GM03348 (cell line): ENCODE results near the gene DCLK2.

Experiments used
- DNase-seq: peaks from one replicate; pipeline ENCODE4 v3.0.0; 2012; ENCODE audit warnings: low spot score

The DCLK2 gene

DNA sequence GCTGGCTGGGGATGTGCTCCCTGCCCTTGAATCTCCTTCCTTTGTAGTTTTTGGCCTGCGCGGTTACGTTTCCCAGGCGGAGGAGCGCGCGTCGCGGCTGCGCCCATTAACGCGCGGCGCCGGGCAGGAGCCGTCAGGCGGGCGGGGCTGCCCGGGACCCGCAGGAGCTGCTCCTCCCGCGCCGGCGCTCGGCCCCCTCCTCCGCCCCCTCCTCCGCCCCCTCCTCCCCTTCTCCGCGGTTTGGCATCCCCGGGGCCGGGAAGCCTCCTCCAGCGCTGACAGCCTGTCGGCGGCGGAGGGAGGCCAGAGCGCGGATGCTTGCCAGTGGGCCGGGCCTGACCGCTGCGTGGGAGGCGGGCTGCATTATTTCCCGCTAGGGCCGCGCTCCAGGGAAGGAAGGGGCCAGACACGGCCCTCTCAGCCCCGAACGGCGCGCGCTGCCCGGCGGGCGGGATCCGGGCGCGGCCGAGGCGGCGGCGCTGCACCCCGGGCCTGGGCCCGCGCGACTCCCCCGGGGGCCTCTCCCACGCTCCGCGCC lies at the start of gene DCLK2:
TSS of gene DCLK2 (plus strand) at position 405 of the 538 bp plus-strand sequence. CDS start 583 bp downstream, outside the sequence.
- DNase-seq, result peak; percentile 94

DNA sequence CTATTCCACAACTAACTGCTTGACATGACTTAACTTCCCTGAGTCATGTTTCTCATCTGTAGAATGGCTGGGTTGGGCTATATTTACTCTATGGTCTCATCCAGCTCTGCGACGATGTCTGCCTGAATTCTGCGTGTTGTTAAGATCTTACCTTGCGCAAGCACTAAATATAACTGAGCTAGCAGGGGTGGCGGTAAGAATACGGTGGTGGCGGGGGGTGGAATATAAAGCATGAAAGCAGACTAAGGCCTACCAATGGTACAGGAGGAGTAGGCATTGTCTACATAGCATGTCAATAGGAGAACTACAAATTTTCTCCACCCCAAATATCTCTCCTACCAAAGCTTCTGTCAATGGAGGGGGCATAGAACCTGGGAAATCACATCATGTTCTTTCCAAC lies 45.7 kb upstream of the DCLK2 start:
- no peak for DNase-seq

DNA sequence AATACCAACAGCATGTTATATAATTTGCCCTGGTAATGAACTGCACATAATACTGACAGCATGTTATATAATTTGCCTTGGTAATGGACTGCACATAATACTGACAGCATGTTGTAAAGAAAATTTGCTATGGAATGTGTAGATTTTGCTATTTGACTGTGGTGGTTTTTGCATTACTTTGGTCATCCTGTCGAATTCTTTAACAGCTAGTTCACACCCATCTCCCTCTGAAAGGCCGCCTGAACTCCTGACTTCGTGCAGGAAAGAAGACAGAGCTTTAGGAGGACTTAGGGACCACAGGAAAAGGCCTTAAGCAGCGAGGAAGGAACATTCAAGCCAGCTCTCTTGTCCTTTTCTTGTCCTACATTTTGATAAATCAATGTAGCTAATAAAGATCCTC lies 45.2 kb upstream of the DCLK2 start:
- no peak for DNase-seq

DNA sequence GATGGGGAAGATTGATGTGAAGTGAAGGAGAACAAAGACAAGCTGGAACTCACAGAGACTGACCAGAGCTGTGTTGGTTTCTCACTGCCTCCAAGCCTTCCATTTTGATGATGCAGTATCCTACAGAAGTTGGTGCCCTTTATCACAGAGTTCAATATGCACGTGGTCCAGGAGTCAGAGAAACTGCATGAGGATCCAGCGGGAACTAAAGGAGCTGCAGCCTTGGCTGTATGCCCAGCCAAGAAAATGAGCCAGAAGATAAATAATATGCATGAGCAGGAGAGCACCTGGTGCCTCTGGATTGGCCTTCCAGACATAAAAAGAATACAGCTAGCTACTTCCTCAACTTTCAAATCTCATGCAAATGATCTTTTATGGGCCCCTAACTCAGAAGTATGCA lies 44.3 kb upstream of the DCLK2 start:
- no peak for DNase-seq

DNA sequence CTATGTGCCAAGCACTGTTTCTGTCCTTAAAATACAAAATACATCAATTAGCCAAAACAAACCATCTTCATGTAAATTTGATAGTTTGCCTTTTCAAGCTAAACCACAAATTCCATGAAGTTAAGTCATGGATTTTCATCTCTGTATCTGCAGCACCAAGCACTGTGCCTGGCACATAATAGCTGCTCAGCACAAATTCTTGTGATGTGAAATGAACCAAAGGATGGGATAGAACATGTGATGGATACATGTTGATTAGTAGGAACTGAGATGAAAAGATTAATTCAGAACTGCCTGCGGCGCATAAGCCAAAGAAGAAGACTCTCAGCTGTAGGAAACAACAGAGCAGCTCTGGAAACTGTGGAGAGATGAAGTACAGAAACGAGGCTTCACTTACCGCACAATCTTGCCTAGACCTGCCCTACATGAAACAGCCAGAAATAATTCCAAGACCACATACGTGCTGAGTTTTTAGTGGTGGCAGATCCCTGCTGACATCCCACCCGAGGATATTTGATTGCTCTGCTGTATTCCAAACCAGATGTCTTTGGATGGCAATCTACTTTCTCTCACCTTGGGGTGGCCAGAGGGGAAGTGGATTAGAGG lies 40.9 kb upstream of the DCLK2 start:
- DNase-seq, result no peak

DNA sequence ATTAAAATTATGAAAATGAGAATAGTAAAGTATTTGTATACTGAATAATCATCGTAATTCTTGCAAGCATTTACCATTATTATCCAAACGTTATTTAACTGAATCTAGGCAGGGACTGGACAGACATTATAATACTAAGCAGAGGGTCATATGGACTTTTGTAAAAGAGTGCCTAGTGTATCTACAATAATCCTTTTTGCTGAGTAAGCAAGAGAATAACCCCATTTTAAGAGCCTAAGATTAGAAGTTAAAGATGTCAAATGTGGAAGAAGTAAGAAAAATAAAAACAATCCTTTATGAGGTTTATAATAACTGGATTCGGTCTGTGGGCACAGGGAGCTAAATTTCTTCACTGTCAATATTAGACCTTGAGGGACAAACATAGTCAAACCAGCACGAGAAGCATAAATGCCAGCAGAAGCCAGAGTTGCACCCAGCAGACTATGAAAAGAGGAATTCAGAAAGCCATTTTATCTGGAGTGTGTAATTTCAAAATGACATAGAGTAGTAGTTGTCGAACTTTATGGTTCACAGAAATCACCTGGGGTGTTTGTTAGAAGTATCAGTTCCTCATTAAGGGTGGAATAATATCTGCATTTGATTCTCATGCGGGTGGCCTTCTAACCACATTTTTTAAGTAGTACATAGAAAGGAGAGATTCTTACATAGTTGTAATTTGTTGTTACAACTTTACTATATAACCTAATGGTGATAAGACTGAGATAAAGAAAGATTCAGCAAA lies 39.7 kb upstream of the DCLK2 start:
- no peak for DNase-seq

DNA sequence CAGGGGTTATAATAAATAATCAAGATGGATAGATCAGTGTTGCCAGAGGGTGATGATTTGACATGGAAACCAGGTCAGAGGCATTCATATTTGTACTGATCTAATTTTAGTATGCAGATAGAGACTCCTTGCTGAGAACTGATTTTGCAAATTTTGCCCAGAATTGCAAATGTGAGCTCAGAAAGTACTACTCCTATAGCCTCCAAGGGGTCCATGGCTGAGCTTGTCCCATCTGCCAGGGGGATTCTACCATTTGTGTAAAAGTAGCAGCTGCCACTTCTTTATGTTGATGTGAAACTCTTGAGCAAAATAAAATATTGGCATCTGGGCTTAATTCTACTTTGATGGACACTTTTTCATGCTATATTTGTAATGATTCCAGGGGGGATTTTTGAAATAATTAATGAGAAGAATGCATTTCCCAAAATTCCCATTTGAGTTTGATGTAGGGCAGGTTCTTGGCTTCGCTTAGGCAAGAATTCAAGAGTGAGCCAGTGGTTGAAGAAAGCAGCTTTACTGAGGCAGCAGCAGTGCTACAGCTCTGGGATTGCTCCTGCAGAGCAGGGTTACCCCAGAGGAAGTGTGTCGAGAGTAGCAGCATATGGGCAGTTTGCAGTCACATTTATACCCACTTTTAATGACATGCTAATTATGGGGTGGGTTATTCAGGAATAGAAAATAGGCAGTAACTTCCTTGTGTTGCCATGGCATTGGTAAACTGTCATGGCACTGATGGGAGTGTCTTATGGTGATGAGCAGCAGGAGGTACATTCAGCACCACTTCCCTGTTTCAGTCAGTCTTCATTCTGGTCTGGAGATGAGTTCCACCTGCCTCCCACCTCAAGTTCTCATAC lies 38.7 kb upstream of the DCLK2 start:
- DNase-seq, result no peak

DNA sequence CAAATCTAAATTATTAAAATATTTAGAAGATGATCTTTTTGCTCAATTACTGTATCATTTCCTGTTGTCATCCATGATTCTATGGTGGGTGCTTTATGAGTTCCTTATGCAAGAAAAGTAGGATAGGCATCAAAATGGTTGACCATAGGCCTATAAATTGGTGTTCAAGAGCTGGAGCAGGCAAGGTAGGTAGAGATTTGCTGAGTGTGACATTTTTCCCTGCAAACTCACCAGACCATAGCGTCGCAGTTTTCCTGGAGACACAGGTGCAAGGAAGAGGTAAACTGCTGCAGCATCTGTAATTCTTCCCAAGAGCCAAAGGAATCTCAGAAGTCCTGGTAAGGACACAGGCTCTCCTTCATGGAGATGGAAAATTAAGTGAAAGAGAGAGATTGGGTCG lies 33.7 kb upstream of the DCLK2 start:
- no peak for DNase-seq

DNA sequence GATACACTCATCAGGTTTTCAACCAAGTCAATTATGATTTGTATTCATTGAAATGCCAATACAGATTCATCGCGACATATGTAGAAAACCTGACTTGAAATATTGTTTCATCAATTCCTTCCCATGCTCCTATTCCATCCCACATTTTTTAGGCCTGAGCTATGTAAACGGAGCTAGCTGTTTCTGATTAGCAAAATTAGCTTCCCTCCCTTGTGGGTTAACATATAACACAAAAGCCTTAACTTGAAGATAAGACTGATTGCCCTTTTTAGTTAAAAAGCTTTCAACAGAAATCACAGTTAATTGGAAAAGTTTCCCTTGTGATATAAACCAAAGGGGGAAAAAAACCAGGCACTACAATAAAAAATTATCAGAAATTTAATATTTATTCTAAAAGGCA lies 32.8 kb upstream of the DCLK2 start:
- no peak for DNase-seq

DNA sequence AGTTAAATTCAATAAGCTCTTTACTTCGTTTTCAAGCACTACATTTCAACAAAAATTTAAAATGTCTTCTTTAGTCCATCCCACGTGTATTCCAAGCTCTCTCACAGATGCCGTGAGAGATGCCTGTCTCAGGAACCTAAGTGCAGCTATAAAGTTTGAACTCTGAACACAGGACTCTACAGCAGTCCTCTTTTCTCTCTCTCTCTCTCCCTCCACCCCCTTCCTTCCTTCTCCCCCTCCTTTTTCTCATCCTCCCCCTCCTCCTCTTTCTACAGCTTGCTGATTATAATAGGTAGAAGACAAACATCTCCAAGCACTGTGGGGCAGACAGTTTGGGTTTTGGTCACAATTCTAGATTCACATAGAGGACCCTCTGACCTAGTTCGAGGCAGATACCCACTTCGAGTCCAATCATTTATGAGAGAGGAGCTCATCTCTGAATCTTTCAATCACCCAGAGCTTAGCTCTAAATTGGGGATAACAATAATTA lies 31.5 kb upstream of the DCLK2 start:
- no peak for DNase-seq

DNA sequence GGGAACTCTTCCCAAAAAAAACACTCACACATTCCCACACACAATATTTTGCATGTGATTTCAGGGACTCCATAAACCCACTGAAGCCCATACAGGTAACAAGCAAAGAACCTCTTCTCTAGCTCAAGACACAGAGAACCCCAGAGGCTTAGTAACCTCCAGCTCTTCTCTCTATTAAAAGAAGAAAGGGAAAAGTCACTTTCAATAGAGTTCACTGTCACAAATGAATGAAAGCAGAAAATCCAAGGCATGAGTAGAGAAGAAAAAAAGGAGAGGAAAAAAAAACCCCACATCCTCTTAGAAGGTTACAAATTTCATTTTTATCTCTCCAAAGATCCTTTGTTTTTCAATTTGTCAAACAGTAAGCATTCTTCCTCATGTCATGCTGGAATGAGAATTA lies 30.7 kb upstream of the DCLK2 start:
- DNase-seq, result no peak

DNA sequence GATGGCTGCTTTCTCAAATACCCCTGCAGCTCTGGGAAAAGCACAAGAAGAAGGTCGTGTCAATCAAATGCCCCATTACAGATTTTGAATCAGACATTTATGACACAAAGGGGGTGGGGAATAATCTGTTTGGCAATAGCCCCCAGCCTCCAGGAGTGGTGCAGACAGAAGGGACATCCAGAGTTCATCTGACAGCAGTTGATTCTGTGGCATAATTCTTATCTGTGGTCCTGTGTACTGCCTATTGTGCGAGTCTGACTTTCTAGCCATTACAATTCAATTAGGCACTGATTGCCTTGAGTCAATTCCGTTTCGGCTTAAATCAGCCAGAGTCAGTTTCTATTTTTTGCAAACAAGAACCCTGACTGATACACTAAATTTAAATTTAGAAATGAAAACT lies 28.6 kb upstream of the DCLK2 start:
- no peak for DNase-seq

DNA sequence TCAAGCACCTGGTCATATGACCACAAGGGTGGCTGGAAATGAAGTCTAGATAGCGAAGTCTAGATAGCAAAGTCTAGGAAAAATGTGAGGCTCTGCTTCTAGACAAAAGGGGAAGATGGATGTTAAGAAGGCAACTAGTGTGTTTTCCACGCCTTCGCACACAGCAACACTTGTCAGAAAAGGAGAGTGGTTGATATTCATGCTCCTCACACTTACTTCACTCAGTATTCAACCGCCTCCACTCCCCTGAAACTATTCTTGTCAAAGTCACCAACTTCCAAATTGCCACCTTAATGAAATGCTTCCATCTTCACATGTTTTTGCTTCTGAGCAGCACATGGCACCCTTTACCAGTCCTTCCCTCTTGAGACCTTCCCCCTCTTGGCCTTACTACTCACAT lies 27.7 kb upstream of the DCLK2 start:
- DNase-seq, result no peak

DNA sequence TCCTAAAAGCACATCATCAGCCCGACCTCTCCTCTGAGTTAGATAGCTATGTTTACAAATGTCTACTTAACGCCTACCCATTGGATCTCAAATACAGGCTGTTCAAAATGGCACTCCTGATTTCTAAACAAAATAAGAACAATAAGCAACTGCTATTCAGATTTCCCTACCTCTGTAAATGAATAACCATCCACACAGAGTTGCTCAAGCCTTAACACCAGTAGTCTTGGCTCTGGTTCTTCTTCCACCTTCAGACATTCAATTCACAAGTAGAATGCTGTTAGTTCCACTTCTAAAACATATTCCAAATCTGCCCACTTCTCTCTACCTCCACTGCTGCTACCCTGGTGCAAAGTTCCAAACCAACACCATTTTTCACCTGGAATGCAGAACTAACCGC lies 27.1 kb upstream of the DCLK2 start:
- DNase-seq, result no peak

DNA sequence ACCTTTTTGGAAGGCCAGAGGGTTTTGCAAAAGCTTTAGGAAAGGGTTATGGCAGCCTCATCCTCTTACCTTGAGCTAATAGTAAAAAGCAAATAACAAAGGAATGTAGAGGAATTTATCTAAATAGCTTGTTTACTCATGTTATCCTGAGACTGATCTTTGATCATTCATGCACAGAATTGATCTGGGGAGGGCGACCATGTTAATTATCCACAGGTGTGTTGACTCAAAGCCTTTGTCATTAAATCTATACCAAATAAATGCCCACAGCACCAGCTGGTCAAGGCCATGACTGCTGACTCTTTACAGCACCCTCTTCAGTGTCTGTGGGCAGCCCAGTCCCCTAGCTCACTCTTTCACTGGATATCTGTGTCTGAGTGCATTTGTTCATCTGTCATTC lies 22.8 kb upstream of the DCLK2 start:
- no peak for DNase-seq

DNA sequence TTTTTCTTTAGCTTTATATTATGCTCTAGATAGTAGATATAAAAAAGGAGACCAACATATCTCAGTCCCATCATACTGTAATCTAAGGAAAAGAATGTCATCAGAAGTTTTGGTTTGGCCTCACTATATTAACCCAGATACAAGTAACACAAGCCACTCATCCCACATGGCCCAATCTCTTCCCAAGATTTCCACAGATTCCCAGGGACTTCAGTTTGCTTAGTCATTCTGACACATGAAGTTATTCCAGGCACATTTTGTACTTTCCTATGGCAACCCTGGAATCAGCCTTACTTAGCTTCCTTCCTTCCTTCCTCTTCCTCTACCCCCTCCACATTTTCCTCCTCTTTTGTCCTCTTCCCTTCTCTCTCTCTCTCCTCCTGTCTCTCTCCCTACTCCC lies 21.7 kb upstream of the DCLK2 start:
- DNase-seq, result peak; percentile 26

DNA sequence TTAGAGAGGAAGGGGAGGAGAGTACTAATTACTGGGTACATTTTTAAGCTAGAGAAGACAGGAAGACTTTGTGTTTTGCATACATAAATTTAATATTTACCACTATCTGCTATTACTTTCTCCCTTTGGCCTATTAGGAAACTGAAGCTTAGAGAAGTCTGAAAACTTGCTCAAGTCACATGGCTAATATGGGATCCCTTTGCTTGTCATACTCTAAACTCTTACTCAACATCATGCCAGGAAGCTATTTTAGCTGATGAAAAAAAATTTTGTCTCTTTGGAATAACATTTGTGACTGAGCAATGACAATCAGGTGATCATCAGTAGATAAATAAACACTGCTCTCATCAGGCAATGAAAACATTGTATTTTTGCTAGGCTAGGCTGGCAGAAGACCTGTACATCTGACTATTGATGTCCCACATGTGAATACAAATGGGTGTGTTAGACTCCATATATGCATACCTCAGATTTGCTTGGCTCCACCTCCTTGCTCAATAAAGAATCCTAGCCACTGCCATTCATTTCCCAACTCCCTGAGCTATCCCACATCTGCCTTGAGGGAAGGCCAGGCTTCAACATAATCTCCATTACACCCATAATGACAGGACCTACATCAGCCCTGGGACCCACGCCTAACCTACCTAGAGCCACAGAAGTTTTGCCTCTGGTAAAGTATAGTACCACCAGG lies 17.0 kb upstream of the DCLK2 start:
- DNase-seq, result no peak

DNA sequence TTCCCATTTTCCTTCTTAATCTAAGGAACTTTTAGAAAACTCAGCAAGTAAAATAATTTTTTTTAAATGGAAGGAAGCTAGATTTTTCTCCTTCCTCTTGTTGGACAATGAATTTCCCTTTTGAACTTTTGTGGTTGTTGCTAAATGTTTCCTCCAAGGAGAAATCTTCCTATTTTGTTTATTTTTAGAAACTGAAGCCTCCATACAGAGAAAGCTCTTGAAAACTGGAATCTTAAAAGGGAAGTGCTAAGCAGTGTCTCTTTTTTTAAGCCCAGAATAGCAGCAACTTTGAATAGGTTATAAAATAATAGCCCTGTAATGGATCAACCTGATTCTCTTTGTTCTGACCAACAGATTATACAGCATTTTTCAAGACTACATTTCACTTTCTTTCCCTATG lies 15.1 kb upstream of the DCLK2 start:
- no peak for DNase-seq

DNA sequence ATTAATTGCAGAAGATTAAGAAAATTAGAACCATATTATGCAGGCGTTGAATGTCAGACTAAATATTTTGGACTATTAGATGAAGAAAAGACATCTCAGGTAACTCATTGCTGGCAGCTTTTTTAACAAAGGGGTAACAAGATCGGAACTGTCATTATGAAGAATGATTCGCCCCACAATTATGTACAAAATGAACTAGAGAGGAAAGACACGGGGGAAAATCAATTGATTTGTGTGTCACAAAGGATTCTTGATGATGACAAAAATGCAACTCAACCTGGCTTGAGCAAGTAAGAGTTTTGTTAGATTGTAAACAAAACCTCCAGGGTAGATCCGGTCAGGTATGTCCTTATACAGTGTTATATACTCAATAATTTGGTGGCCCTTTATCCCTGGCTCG lies 12.5 kb upstream of the DCLK2 start:
- no peak for DNase-seq

DNA sequence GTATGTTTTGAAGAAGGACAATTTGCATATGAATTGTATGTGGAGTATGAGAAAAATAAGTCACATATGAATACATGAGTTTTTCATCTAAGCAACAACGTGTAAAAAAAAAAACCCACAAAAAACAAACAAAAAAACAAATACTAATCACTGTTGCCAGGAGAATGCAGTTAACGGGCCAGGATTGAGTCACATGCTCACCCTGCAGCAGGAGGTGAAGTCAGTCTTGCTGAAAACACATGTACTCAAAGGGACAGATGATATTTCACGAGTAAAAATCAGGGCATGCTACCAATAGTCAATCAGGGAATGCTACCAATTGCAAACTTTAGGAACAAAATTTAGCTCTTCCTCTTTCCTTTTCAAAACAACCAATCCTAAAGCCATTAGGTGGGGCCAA lies 10.4 kb upstream of the DCLK2 start:
- DNase-seq, result no peak

DNA sequence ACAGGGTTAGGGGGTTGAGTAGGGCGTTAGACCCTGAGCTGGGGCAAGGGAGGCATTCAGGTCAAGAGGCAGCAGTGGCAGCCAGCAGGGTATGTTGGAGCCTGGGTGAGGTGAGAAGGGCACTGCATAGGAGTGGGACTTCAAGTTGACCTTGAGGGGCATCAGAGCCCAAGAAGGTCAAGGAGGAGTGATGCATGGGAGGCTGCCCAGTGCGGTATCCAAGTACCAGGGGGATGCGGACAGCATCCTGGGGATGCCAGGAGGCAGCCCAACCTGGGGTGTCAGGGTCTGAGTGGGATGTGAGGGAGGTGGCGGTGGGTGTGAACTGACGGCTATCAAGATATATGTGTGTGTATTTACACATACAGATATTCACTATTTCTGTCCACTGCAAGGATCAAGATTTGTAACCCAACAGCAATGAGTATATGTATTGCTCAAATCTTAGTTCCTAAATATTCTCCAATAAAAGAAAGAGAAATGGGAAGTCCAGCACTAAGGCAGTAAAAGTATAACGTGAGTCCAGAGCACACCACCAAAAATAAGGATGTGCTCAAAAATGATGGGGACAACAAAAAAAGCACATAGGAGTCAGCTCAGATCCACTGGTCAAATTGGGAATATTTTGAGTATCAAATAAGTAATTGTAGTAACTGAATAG lies 9.8 kb upstream of the DCLK2 start:
- DNase-seq, result no peak

DNA sequence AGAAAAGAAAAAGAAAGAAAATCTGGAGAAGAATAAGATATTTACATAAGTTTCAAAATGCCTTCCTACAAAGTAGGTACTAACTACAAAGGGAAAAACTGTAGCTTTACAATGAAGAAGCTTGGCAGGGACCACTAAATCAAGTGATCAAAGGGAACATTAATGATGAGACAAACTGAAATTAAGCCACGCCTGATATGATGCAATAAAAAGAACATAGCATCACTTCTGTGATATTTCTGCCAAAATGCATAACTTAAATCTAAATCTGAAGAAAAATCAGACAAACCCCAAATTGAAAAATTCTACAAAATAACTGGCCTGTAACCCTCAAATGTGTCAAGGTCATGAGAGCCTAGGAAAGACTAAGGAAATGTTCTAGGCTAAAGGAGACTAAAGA lies 8.9 kb upstream of the DCLK2 start:
- DNase-seq, result no peak
